GM23338 (cell line): ENCODE measurements around the gene PDCD4.

Experiments
- CREB1 ChIP-seq: fragments of 250-450 bp; sonication (Bioruptor Pico); IDR thresholded peaks from 2 replicates; pipeline ENCODE4 v1.5.0; 2020; ENCODE audit warnings: low read depth, mild to moderate bottlenecking, moderate library complexity
- CTCF ChIP-seq, 2 experiments: fragments of 200-600 bp in 1 of 2; sonication (generic) in 1 of 2; conservative IDR thresholded peaks; 2 replicates each; pipeline versions ENCODE4 v1.5.1 to v1.6.1; 2016 to 2017; ENCODE audit warnings: antibody characterized with exemption in 2 of 2, low read depth in 2 of 2, mild to moderate bottlenecking in 2 of 2, moderate library complexity in 1 of 2
- ETS1 ChIP-seq: IDR thresholded peaks from 2 replicates; pipeline ENCODE4 v1.6.1; 2016; ENCODE audit warnings: antibody characterized with exemption
- EZH2 ChIP-seq: fragments of 200-600 bp; sonication (generic); IDR thresholded peaks from one replicate; pipeline ENCODE4 v1.8.0; 2017; ENCODE audit warnings: antibody characterized with exemption, mild to moderate bottlenecking, low read depth; ENCODE audit not compliant: unreplicated experiment
- EZH2phosphoT487 ChIP-seq: fragments of 200-600 bp; sonication (generic); IDR thresholded peaks from one replicate; pipeline ENCODE4 v1.8.1; 2018; ENCODE audit warnings: antibody characterized with exemption; ENCODE audit not compliant: unreplicated experiment
- JUNB ChIP-seq: IDR thresholded peaks from one replicate; pipeline ENCODE4 v1.6.1; 2016; ENCODE audit warnings: antibody characterized with exemption; ENCODE audit not compliant: unreplicated experiment
- NANOG ChIP-seq: IDR thresholded peaks from 2 replicates; pipeline ENCODE4 v1.6.1; 2016; ENCODE audit warnings: antibody characterized with exemption, borderline replicate concordance
- POLR2AphosphoS5 ChIP-seq: IDR thresholded peaks from 2 replicates; pipeline ENCODE4 v1.6.1; 2016; ENCODE audit warnings: antibody characterized with exemption, low read depth
- REST ChIP-seq: IDR thresholded peaks from one replicate; pipeline ENCODE4 v1.6.1; 2018; ENCODE audit warnings: antibody characterized with exemption; ENCODE audit not compliant: unreplicated experiment
- STAT1 ChIP-seq: IDR thresholded peaks from one replicate; pipeline ENCODE4 v1.6.1; 2016; ENCODE audit warnings: antibody characterized with exemption; ENCODE audit not compliant: unreplicated experiment
- ZNF114 ChIP-seq: fragments of 250-450 bp; sonication (Bioruptor Pico); IDR thresholded peaks from 2 replicates; pipeline ENCODE4 v1.5.0; 2020; ENCODE audit warnings: mild to moderate bottlenecking, moderate library complexity
- ZNF331 ChIP-seq: fragments of 250-450 bp; sonication (Bioruptor Pico); IDR thresholded peaks from 2 replicates; pipeline ENCODE4 v1.5.0; 2020; ENCODE audit warnings: low read depth, mild to moderate bottlenecking, moderate library complexity
- ZNF462 ChIP-seq: fragments of 250-450 bp; sonication (Bioruptor Pico); IDR thresholded peaks from 2 replicates; pipeline ENCODE4 v1.5.0; 2020; ENCODE audit warnings: mild to moderate bottlenecking, moderate library complexity

GRCh38 chr10:110936757-110937156, 65.0 kb downstream of the PDCD4 start:
- TF ChIP-seq EZH2 (no peak), CTCF (conservative IDR thresholded peaks at IDR 0.05; ENCODE audit: low read depth in 2 of 2) (no peak), ZNF462 (no peak), POLR2AphosphoS5 (no peak), ZNF331 (CRISPR knock-in tag) (no peak), REST (no peak), EZH2phosphoT487 (no peak), ZNF114 (no peak), JUNB (no peak), ETS1 (no peak), CREB1 (CRISPR knock-in tag) (no peak), STAT1 (no peak), NANOG (no peak)
